ENCODE measurements around the gene PAQR8. TPM values are rescaled to one million over a fixed set of nuclear protein-coding genes. Genes with fewer than 3 reads are reported as not detected.

Gene PAQR8
- polyA plus RNA-seq, 4 donors: 19.9 to 31.4 (median 28.6) TPM

DNA sequence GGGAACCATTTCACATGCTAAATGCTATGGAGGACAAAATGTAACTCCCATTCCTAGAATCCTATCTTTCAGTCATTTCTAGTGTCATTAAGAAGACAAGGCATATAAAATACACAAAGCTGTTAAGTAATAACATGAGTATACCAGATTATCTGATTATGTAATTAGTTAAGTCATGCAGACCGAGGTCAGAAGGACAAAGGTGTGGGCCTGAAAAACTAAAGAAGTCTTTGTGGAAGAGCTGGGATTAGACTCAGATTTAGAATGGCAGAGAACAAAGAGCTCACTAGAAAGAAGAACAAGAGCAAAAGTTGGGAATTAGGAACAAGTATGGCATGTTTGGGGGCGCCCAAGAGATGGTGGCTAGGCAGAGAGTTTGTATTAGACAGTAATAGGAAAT is 95.1 kb downstream of the PAQR8 start:
- DNase-seq (ENCODE audit: low read depth in 4 of 4, low spot score in 2 of 4): no peak

Other genes with a start within 250 kb of the PAQR8 start
- gene IL17A, start 175.8 kb upstream of the PAQR8 start, polyA plus RNA-seq (ENCODE audit: insufficient read length in 4 of 4): not detected
- under 1 TPM in 3 of 4 donors, not detected in 1; 0.27 to 0.44 (median 0.30) TPM for gene IL17F, start 117.7 kb upstream of the PAQR8 start, polyA plus RNA-seq (ENCODE audit: insufficient read length in 4 of 4)
- 100 to 1,000 TPM; 123 to 133 (median 131) TPM for gene MCM3, start 77.4 kb upstream of the PAQR8 start, polyA plus RNA-seq (ENCODE audit: insufficient read length in 4 of 4)
- 10 to 100 TPM; 41.8 to 72.1 (median 55.4) TPM for gene EFHC1, start 58.2 kb downstream of the PAQR8 start, polyA plus RNA-seq (ENCODE audit: insufficient read length in 4 of 4)
- gene TRAM2, start 214.9 kb downstream of the PAQR8 start, polyA plus RNA-seq (ENCODE audit: insufficient read length in 4 of 4): 10 to 100 TPM; 38.2 to 50.8 (median 46.8) TPM

Data from left renal cortex interstitium (tissue), 4 donors.